ENCODE measurements around the gene C14orf93. TPM values are rescaled to one million over a fixed set of nuclear protein-coding genes. Genes with fewer than 3 reads are reported as not detected.

Gene C14orf93
- total RNA-seq, 2 donors from 2014 or later: 15.1 to 17.6 TPM

- peaks cover 0 to 12% of the 10 kb centered on the region in 2 donors for H3K36me3 ChIP-seq
- no peak for DNase-seq (ENCODE audit: low spot score)
- WGBS: 83% methylated on average over 2 of the region's 2 CpGs
Measured at GRCh38 chr14:23028799-23029198, 18.9 kb upstream of the C14orf93 start.

GRCh38 chr14:23025151-23025814 is 15.3 kb upstream of the C14orf93 start:
- no peaks in the 10 kb centered on the region for H3K36me3 ChIP-seq

More at GRCh38 chr14:23028799-23029198, 18.9 kb upstream of the C14orf93 start:
- Histone ChIP-seq H3K27me3 (replicated peaks; ENCODE audit: insufficient read depth) (no peaks in the 10 kb centered on the region), H3K4me3 (no peak overlapping the region), H3K9me3 (no peaks in the 10 kb centered on the region), H3K27ac (no peak overlapping the region), H3K4me1 (replicated peaks) (peaks cover 6% of the 10 kb centered on the region)
- TF ChIP-seq POLR2AphosphoS5 (IDR thresholded peaks at IDR 0.05) (no peak), POLR2A (IDR thresholded peaks at IDR 0.05) (no peak), CTCF (IDR thresholded peaks at IDR 0.05) (no peak)
- intact Hi-C loops (cut with DNase I): no loop called here

GRCh38 chr14:23024612-23025075 is 14.7 kb upstream of the C14orf93 start:
- no peaks in the 10 kb centered on the region for H3K27me3 ChIP-seq (replicated peaks; ENCODE audit: insufficient read depth)
- H3K27ac ChIP-seq: no peak overlapping the region
- H3K4me1 ChIP-seq (replicated peaks): no peaks in the 10 kb centered on the region
- H3K9me3 ChIP-seq: no peaks in the 10 kb centered on the region
- H3K4me3 ChIP-seq: no peak overlapping the region
- TF ChIP-seq CTCF (IDR thresholded peaks at IDR 0.05) (no peak), POLR2A (IDR thresholded peaks at IDR 0.05) (no peak), POLR2AphosphoS5 (IDR thresholded peaks at IDR 0.05) (no peak)
- 70% methylated on average over 7 of the region's 7 CpGs for WGBS
- intact Hi-C loops (cut with DNase I): no loop called here
- H3K36me3 ChIP-seq: no peaks in the 10 kb centered on the region
- DNase-seq (ENCODE audit: low spot score): no peak

More at GRCh38 chr14:23025151-23025814, 15.3 kb upstream of the C14orf93 start:
- no peak for DNase-seq (ENCODE audit: low spot score)
- WGBS: 63% methylated on average over 4 of the region's 4 CpGs
- Histone ChIP-seq H3K4me1 (replicated peaks) (no peaks in the 10 kb centered on the region), H3K9me3 (no peaks in the 10 kb centered on the region), H3K27me3 (replicated peaks; ENCODE audit: insufficient read depth) (no peaks in the 10 kb centered on the region), H3K27ac (no peak overlapping the region), H3K4me3 (no peak overlapping the region)
- TF ChIP-seq POLR2AphosphoS5 (IDR thresholded peaks at IDR 0.05) (no peak), POLR2A (IDR thresholded peaks at IDR 0.05) (no peak)
- intact Hi-C loops (cut with DNase I): no loop called here

GRCh38 chr14:23023795-23024152 is 13.8 kb upstream of the C14orf93 start:
- Histone ChIP-seq H3K27ac (no peak overlapping the region), H3K27me3 (replicated peaks; ENCODE audit: insufficient read depth) (no peaks in the 10 kb centered on the region), H3K4me1 (replicated peaks) (no peaks in the 10 kb centered on the region), H3K4me3 (no peak overlapping the region), H3K36me3 (no peaks in the 10 kb centered on the region), H3K9me3 (no peaks in the 10 kb centered on the region)
- 92% methylated on average over 2 of the region's 2 CpGs for WGBS
- intact Hi-C loops (cut with DNase I): no loop called here
- TF ChIP-seq CTCF (IDR thresholded peaks at IDR 0.05): no peak
- no peak for TF ChIP-seq POLR2A (IDR thresholded peaks at IDR 0.05)
- no peak for TF ChIP-seq POLR2AphosphoS5 (IDR thresholded peaks at IDR 0.05)
- no peak for DNase-seq (ENCODE audit: low spot score)

DNA sequence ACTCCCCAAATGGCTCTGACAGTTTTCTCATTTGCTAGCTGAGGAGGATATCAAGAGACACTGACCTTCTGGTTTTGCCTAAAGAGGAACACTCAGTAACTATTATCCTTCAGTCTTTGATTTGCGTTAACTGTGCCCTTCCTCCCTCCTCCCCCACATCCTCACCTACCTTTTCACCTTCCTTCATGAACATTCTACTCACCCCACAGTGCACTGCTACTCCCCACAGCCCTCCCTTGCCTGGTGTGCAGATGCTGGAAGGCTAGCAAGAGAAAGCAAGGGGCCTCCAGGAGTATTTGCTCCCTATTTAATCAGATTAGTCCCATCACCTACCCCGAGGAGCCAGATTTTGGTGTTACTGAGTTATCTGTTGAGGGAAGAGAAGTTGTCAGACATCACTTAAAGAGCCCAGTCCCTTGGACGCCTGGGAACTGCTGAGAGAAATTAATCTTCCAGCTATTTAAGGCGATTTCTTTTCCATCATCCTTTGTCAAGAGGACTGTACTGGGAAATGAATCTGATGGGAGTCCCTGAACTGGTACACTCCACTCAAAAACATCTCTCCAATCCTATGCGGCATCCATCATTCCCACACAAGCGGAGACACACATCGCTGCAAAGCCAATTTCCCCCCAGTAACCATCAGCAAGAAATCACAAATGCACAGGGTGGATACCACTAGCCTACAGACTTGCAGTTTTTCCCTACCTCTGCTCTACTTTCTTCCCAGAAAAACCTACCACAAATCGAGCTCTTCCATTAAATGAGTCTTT is 13.3 kb upstream of the C14orf93 start:
- WGBS: 86% methylated on average over 8 of the region's 8 CpGs
- intact Hi-C loops (cut with DNase I): no loop called here
- Histone ChIP-seq H3K36me3 (no peaks in the 10 kb centered on the region), H3K27ac (no peak overlapping the region), H3K4me3 (no peak overlapping the region), H3K9me3 (no peaks in the 10 kb centered on the region), H3K27me3 (replicated peaks; ENCODE audit: insufficient read depth) (no peaks in the 10 kb centered on the region), H3K4me1 (replicated peaks) (no peaks in the 10 kb centered on the region)
- DNase-seq (ENCODE audit: low spot score): no peak
- TF ChIP-seq POLR2A (IDR thresholded peaks at IDR 0.05): no peak
- no peak for TF ChIP-seq CTCF (IDR thresholded peaks at IDR 0.05)
- no peak for TF ChIP-seq POLR2AphosphoS5 (IDR thresholded peaks at IDR 0.05)
